H1 (cell line): ENCODE data around the gene RABGAP1.

Source experiments
- JUND ChIP-seq: IDR thresholded peaks from 2 replicates; pipeline ENCODE4 v1.6.1; 2011; ENCODE audit warnings: mild to moderate bottlenecking, improper control_type of control experiment, low read length
- POLR2A ChIP-seq, 2 experiments: IDR thresholded peaks; 1 replicate in 1 of 2; 2 replicates in 1 of 2; pipeline ENCODE4 v1.6.1; 2011; ENCODE audit warnings: low read depth in 2 of 2, low read length in 2 of 2, mild to moderate bottlenecking in 2 of 2; ENCODE audit errors: control extremely low read depth in 1 of 2
- SIRT6 ChIP-seq: IDR thresholded peaks from one replicate; pipeline ENCODE4 v1.7.1; 2012; ENCODE audit warnings: low read length, inconsistent platforms
- TF ChIP-seq, protein P1 (sequence below): IDR thresholded peaks from 2 replicates; pipeline ENCODE4 v1.6.1; 2012; ENCODE audit warnings: inconsistent platforms
- TF ChIP-seq, protein P2 (sequence below): IDR thresholded peaks from 2 replicates; pipeline ENCODE4 v1.6.1; 2012; ENCODE audit warnings: low read length, inconsistent platforms

- TF ChIP-seq POLR2A (IDR thresholded peaks at IDR 0.05; ENCODE audit: control extremely low read depth in 1 of 2, low read depth in 2 of 2, low read length in 2 of 2), result no peak
- TF ChIP-seq, protein P1, sequence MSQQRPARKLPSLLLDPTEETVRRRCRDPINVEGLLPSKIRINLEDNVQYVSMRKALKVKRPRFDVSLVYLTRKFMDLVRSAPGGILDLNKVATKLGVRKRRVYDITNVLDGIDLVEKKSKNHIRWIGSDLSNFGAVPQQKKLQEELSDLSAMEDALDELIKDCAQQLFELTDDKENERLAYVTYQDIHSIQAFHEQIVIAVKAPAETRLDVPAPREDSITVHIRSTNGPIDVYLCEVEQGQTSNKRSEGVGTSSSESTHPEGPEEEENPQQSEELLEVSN, result no peak
- TF ChIP-seq SIRT6, result no peak
- TF ChIP-seq, protein P2, sequence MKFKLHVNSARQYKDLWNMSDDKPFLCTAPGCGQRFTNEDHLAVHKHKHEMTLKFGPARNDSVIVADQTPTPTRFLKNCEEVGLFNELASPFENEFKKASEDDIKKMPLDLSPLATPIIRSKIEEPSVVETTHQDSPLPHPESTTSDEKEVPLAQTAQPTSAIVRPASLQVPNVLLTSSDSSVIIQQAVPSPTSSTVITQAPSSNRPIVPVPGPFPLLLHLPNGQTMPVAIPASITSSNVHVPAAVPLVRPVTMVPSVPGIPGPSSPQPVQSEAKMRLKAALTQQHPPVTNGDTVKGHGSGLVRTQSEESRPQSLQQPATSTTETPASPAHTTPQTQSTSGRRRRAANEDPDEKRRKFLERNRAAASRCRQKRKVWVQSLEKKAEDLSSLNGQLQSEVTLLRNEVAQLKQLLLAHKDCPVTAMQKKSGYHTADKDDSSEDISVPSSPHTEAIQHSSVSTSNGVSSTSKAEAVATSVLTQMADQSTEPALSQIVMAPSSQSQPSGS, result no peak
- no peak for TF ChIP-seq JUND
Measured at GRCh38 chr9:123002754-123003153, 61.9 kb downstream of the RABGAP1 start.
